Neutrophil (primary cell): Measurements from ENCODE around the gene ZSCAN29.

Experiments
- H3K27ac ChIP-seq: fragments of 200-600 bp; sonication (generic); 2 replicates; pipeline ENCODE4 v1.5.1; 2016; ENCODE audit warnings: mild to moderate bottlenecking, moderate library complexity
- H3K27me3 ChIP-seq: fragments of 200-600 bp; sonication (generic); 2 replicates; pipeline ENCODE4 v1.6.0; 2016; ENCODE audit warnings: mild to moderate bottlenecking
- H3K36me3 ChIP-seq: fragments of 200-600 bp; sonication (generic); 2 replicates; pipeline ENCODE4 v1.5.1; 2017
- H3K4me1 ChIP-seq, 2 experiments: fragments of 200-600 bp in 1 of 2; sonication (generic) in 1 of 2; 1 replicate in 1 of 2; 2 replicates in 1 of 2; pipeline versions ENCODE4 v1.5.1 to v1.6.1; 2013 to 2016; ENCODE audit warnings: low read depth in 1 of 2, low read length in 1 of 2, mild to moderate bottlenecking in 1 of 2, moderate library complexity in 1 of 2; ENCODE audit not compliant: control insufficient read depth in 1 of 2, insufficient read depth in 1 of 2
- H3K4me3 ChIP-seq, 2 experiments: fragments of 200-600 bp in 1 of 2; sonication (generic) in 1 of 2; 1 replicate in 1 of 2; 2 replicates in 1 of 2; pipeline ENCODE4 v1.5.1; 2013 to 2016; ENCODE audit warnings: low read depth in 1 of 2, low read length in 1 of 2, mild to moderate bottlenecking in 1 of 2, moderate library complexity in 1 of 2
- H3K9me3 ChIP-seq: fragments of 200-600 bp; sonication (generic); 2 replicates; pipeline ENCODE4 v1.5.1; 2016
- CTCF ChIP-seq: fragments of 200-600 bp; sonication (generic); IDR thresholded peaks from 2 replicates; pipeline ENCODE4 v1.5.1; 2016; ENCODE audit warnings: antibody characterized with exemption

Gene ZSCAN29

GRCh38 chr15:43370310-43370974 lies 401 bp downstream of the ZSCAN29 start:
- H3K4me3 ChIP-seq = peak overlapping the region; percentile 85 to 95
- TF ChIP-seq CTCF = no peak

GRCh38 chr15:43361313-43361903 lies 9.4 kb downstream of the ZSCAN29 start:
- Histone ChIP-seq H3K27ac (no peak overlapping the region), H3K36me3 (peaks cover 22% of the 10 kb centered on the region), H3K4me3 (no peak overlapping the region), H3K27me3 (no peaks in the 10 kb centered on the region), H3K9me3 (peaks cover 14% of the 10 kb centered on the region), H3K4me1 (peaks cover 0 to 7% of the 10 kb centered on the region in 2 experiments)
- TF ChIP-seq CTCF = no peak

More at GRCh38 chr15:43370310-43370974, 401 bp downstream of the ZSCAN29 start:
- Histone ChIP-seq H3K9me3 (no peaks in the 10 kb centered on the region), H3K4me1 (peaks cover 14 to 15% of the 10 kb centered on the region in 2 experiments), H3K36me3 (peaks cover 18% of the 10 kb centered on the region), H3K27ac (peak overlapping the region; percentile 60), H3K27me3 (no peaks in the 10 kb centered on the region)

GRCh38 chr15:43360821-43361220 lies 10.0 kb downstream of the ZSCAN29 start:
- no peaks in the 10 kb centered on the region for H3K27me3 ChIP-seq
- H3K4me1 ChIP-seq = peaks cover 0 to 7% of the 10 kb centered on the region in 2 experiments
- H3K9me3 ChIP-seq = peaks cover 14% of the 10 kb centered on the region
- H3K27ac ChIP-seq = no peak overlapping the region
- no peak for TF ChIP-seq CTCF
- H3K36me3 ChIP-seq = peaks cover 16% of the 10 kb centered on the region
- no peak overlapping the region for H3K4me3 ChIP-seq

- Histone ChIP-seq H3K4me1 (no peaks in the 10 kb centered on the region), H3K27ac (no peak overlapping the region), H3K9me3 (no peaks in the 10 kb centered on the region), H3K4me3 (no peak overlapping the region), H3K36me3 (no peaks in the 10 kb centered on the region), H3K27me3 (no peaks in the 10 kb centered on the region)
- TF ChIP-seq CTCF = no peak
Measured at GRCh38 chr15:43352693-43353382, 18.0 kb downstream of the ZSCAN29 start.

DNA sequence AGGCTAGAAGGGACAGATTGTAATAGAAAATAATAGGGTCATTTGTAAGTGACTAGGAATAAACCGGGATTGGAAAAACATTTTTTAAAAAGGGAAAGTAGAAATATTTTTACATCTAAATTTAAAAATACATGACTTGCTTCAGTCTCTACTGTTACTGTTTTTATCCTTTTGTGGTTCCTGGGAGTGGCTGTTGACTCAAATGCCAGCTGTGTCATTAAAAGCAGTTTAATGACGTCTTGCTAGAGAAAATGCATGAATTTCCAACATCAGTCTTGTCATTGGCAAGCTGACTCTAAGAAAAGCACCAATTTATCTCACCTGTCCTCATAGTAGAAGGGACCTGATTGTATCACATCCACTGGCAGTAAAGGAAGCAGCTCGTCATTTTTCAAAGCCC lies 23.7 kb downstream of the ZSCAN29 start:
- no peaks in the 10 kb centered on the region for H3K9me3 ChIP-seq
- H3K27ac ChIP-seq = no peak overlapping the region
- no peaks in the 10 kb centered on the region for H3K36me3 ChIP-seq
- no peaks in the 10 kb centered on the region for H3K27me3 ChIP-seq
- no peak for TF ChIP-seq CTCF
- no peaks in the 10 kb centered on the region for H3K4me1 ChIP-seq
- no peak overlapping the region for H3K4me3 ChIP-seq
